ENCODE measurements around the gene SCARB1. TPM values are rescaled to one million over a fixed set of nuclear protein-coding genes. Genes with fewer than 3 reads are reported as not detected.

Gene SCARB1
- total and polyA plus RNA-seq, 2 donors (not counting 1 experiment from before 2014, with no cell fraction given), result 14.7 to 32.5 TPM

- Histone ChIP-seq H3K9me3 (ENCODE audit: control insufficient read depth, insufficient read depth, low read depth, low read length) (no peaks in the 10 kb centered on the region), H3K9ac (ENCODE audit: insufficient read depth, low read length) (no peak overlapping the region), H4K20me1 (ENCODE audit: control insufficient read depth, extremely low read depth, insufficient read depth, low read length) (no peaks in the 10 kb centered on the region), H3K27ac (ENCODE audit: insufficient read depth, low read length) (no peak overlapping the region), H3K4me2 (ENCODE audit: extremely low read depth, insufficient read depth, low read length) (no peak overlapping the region), H3K4me1 (ENCODE audit: control insufficient read depth, extremely low read depth, insufficient read depth, low read length) (no peaks in the 10 kb centered on the region), H3K27me3 (ENCODE audit: control insufficient read depth, insufficient read depth, low read length) (no peaks in the 10 kb centered on the region), H3K4me3 (replicated peaks in 1 of 4; ENCODE audit: control extremely low read depth in 1 of 4, insufficient read depth in 1 of 4, low read depth in 3 of 4, low read length in 4 of 4) (no peak overlapping the region), H3K79me2 (ENCODE audit: control insufficient read depth, insufficient read depth, low read length) (no peaks in the 10 kb centered on the region), H3K36me3 (ENCODE audit: control insufficient read depth, insufficient read depth, low read length) (no peaks in the 10 kb centered on the region), H2AFZ (ENCODE audit: low read length) (no peak overlapping the region)
- no peak for TF ChIP-seq EZH2 (IDR thresholded peaks at IDR 0.05; ENCODE audit: low read length, missing control alignments)
- no peak for TF ChIP-seq CTCF (conservative IDR thresholded peaks at IDR 0.05 in 1 of 2, IDR thresholded peaks at IDR 0.05 in 1 of 2; ENCODE audit: low read depth in 1 of 2, low read length in 2 of 2)
- DNase-seq (ENCODE audit: low read depth in 2 of 2), result peak in 1 of 2 donors; percentile 60
Observed at GRCh38 chr12:124792961-124793441, 70.7 kb downstream of the SCARB1 start.

- Histone ChIP-seq H3K27ac (ENCODE audit: insufficient read depth, low read length) (no peak overlapping the region), H2AFZ (ENCODE audit: low read length) (no peak overlapping the region), H3K36me3 (ENCODE audit: control insufficient read depth, insufficient read depth, low read length) (no peaks in the 10 kb centered on the region), H3K9me3 (ENCODE audit: control insufficient read depth, insufficient read depth, low read depth, low read length) (no peaks in the 10 kb centered on the region), H3K4me2 (ENCODE audit: extremely low read depth, insufficient read depth, low read length) (no peak overlapping the region), H3K4me3 (replicated peaks in 1 of 4; ENCODE audit: control extremely low read depth in 1 of 4, insufficient read depth in 1 of 4, low read depth in 3 of 4, low read length in 4 of 4) (no peak overlapping the region), H3K27me3 (ENCODE audit: control insufficient read depth, insufficient read depth, low read length) (no peaks in the 10 kb centered on the region), H3K4me1 (ENCODE audit: control insufficient read depth, extremely low read depth, insufficient read depth, low read length) (no peaks in the 10 kb centered on the region), H3K79me2 (ENCODE audit: control insufficient read depth, insufficient read depth, low read length) (no peaks in the 10 kb centered on the region), H4K20me1 (ENCODE audit: control insufficient read depth, extremely low read depth, insufficient read depth, low read length) (no peaks in the 10 kb centered on the region), H3K9ac (ENCODE audit: insufficient read depth, low read length) (no peak overlapping the region)
- no peak for TF ChIP-seq CTCF (conservative IDR thresholded peaks at IDR 0.05 in 1 of 2, IDR thresholded peaks at IDR 0.05 in 1 of 2; ENCODE audit: low read depth in 1 of 2, low read length in 2 of 2)
- no peak for TF ChIP-seq EZH2 (IDR thresholded peaks at IDR 0.05; ENCODE audit: low read length, missing control alignments)
- no peak for DNase-seq (ENCODE audit: low read depth in 2 of 2)
Observed at GRCh38 chr12:124792156-124792555, 71.5 kb downstream of the SCARB1 start.

- H3K9me3 ChIP-seq (ENCODE audit: control insufficient read depth, insufficient read depth, low read depth, low read length), result no peaks in the 10 kb centered on the region
- no peaks in the 10 kb centered on the region for H3K79me2 ChIP-seq (ENCODE audit: control insufficient read depth, insufficient read depth, low read length)
- no peaks in the 10 kb centered on the region for H3K4me1 ChIP-seq (ENCODE audit: control insufficient read depth, extremely low read depth, insufficient read depth, low read length)
- no peak overlapping the region for H3K4me3 ChIP-seq (replicated peaks in 1 of 4; ENCODE audit: control extremely low read depth in 1 of 4, insufficient read depth in 1 of 4, low read depth in 3 of 4, low read length in 4 of 4)
- H3K27ac ChIP-seq (ENCODE audit: insufficient read depth, low read length), result no peak overlapping the region
- H3K36me3 ChIP-seq (ENCODE audit: control insufficient read depth, insufficient read depth, low read length), result peaks cover 1% of the 10 kb centered on the region
- H3K9ac ChIP-seq (ENCODE audit: insufficient read depth, low read length), result no peak overlapping the region
- no peaks in the 10 kb centered on the region for H4K20me1 ChIP-seq (ENCODE audit: control insufficient read depth, extremely low read depth, insufficient read depth, low read length)
- no peaks in the 10 kb centered on the region for H3K27me3 ChIP-seq (ENCODE audit: control insufficient read depth, insufficient read depth, low read length)
- no peak for DNase-seq (ENCODE audit: low read depth in 2 of 2)
- no peak overlapping the region for H3K4me2 ChIP-seq (ENCODE audit: extremely low read depth, insufficient read depth, low read length)
- TF ChIP-seq EZH2 (IDR thresholded peaks at IDR 0.05; ENCODE audit: low read length, missing control alignments) (no peak), CTCF (conservative IDR thresholded peaks at IDR 0.05 in 1 of 2, IDR thresholded peaks at IDR 0.05 in 1 of 2; ENCODE audit: low read depth in 1 of 2, low read length in 2 of 2) (no peak)
- no peak overlapping the region for H2AFZ ChIP-seq (ENCODE audit: low read length)
Observed at GRCh38 chr12:124790650-124791400, 72.8 kb downstream of the SCARB1 start.
